NCI-H460 (cell line): ENCODE results near the gene SLC34A2. TPM values are rescaled to one million over a fixed set of nuclear protein-coding genes. Genes with fewer than 3 reads are reported as not detected.
"Not testable (repeated sequence)": the region's sequence is repeated elsewhere in the genome, so short reads cannot be mapped to it uniquely, and the experiment has no call there.

Experiments
- DNase-seq: peaks from one replicate; pipeline ENCODE4 v3.0.0-alpha.2; 2016; ENCODE audit warnings: low read depth; ENCODE audit errors: extremely low read depth
- total RNA-seq: library from RNA; depleted of rRNA; stranded (reverse); fragments of >200 nt; shearing (Covaris generic); gene quantifications from 2 replicates; pipeline ENCODE4 v1.2.3, GENCODE V29; 2014

SLC34A2 gene
- total RNA-seq, 1 experiment from 2014 or later = not detected

DNA sequence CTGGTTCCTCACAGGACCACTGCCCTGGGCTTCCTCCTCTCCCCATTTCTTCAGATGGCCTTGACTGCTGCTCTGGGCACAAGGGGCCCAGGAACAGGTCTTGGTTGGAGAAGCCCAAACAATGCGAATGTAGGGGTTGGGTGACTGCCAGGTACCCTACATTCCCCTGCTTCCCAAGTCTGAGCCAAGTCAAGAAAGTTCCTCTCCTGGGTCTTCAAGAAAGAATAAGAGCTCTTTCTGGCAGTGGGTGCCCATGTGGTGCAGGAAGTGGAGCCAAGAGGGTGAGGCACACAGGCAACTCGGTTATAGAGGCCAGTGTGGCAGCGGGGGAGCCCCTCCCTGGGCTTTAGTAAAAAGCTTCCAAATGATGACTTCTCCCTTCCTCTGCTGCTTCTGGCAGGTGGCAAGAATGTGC lies 2.7 kb downstream of the SLC34A2 start:
- DNase-seq = no peak

DNA sequence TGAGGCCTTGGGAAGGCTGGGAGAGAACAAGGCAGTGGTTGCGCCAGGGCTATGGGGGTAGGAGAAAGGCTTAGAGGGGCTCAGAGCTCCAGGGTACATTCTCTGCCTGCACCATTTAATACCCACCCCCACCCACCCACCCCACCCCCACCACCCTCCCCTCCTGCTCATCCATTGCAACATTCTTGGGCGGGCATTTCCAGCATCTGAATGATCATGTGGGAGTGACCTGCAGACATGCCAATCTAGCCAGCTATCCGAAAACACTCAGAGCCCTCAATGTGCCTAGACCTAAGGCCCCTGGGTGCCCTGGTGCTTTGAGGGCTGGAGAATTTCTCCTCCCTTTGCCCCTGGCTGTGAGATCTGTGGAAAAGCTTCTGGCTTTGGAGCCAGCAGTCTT lies 3.1 kb downstream of the SLC34A2 start:
- no peak for DNase-seq

DNA sequence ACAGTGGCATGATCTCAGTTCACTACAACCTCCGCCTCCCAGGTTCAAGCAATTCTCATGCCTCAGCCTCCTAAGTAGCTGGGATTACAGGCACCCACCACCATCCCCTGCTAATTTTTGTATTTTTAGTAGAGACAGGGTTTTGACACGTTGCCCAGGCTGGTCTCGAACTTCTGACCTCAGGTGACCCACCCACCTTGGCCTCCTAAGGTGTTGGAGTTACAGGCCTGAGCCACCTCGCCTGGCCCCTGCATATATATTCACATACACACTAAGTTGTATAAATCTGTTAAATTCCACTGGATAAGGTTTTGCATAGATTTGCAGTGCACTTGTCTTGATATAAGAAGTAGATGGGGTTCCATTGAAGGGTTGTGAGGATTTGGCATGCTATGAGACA lies 5.8 kb downstream of the SLC34A2 start:
- not testable (repeated sequence) for DNase-seq

DNA sequence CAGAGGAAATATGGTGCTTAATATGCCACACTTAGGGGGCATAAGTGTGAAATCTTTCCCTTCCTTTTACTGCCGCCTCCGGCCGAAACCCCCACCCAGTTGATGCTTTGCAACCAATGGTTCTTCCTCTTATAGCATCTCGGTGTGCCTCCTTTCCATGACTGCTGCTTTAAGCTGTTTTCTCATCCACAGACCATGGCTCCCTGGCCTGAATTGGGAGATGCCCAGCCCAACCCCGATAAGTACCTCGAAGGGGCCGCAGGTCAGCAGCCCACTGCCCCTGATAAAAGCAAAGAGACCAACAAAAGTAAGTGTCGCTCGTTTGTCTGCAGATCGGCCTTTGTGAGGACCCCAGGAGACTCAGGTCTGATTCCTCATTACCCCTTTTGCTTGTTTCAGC lies 6.7 kb downstream of the SLC34A2 start:
- DNase-seq = no peak

DNA sequence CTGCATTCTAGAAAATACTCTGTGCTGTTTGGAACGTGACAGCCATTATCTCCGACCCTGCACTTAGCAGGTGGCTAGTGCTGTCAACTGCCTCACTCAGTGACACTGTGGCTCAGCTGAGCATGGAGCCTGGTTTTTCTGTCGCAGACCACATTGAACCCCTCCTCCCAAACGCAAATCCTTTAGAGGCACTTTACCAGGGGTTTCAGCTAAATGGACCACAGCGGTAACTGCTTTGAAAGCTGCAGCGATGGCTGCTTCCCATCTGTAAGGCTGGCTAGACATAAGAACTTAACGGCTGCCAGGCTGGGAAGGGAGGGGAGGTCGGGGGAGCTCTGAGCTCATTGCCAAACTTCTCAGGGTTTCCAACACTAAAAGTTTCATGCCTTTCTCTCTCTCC lies 8.1 kb downstream of the SLC34A2 start:
- no peak for DNase-seq

DNA sequence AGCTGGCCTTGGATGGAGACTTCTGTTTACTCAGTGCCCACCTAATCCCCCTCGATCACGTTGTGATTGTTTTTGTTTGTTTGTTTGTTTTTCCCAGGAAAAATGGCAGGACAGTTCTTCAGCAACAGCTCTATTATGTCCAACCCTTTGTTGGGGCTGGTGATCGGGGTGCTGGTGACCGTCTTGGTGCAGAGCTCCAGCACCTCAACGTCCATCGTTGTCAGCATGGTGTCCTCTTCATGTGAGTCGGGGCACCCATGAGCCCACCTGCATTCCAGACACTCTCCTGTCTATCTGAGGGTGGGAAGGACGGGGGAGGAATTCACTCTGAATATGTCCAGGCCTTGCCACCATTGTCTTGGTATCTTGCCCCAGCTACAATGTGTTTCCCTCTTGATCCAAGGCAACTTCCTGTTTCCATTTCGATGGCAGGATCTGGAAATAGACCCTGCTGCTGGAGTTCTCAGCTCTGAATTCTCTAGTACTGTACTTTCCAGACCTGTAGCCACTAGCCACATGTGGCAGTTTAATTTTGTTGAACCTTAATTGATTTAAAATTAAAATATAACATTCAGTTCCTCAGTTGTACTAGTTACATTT lies 10.5 kb downstream of the SLC34A2 start:
- DNase-seq = no peak

DNA sequence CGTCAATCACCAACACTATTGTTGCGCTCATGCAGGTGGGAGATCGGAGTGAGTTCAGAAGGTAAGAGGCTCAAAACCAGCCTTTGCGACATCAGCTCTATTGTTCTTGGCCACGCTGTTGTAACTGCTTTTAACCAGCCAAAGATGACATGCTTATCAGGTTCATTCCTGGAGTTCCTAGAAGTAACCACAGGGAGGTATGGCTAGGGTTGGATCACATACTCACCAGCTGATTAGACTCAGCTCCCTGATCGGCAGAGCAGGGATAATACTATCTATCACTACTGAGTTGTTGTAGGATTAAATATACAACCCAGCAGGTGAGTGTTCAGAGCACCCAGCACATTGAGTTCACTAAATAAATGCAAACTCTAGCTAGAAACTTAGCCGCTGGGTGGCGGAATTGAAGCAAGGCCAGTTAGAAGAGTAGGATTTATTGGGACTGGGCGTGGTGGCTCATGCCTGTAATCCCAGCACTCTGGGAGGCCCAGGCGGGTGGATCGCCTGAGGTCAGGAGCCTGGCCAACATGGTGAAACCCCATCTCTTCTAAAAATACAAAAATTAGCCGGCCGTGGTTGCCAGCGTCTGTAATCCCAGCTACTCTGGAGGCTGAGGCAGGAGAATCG lies 12.4 kb downstream of the SLC34A2 start:
- DNase-seq = no peak

DNA sequence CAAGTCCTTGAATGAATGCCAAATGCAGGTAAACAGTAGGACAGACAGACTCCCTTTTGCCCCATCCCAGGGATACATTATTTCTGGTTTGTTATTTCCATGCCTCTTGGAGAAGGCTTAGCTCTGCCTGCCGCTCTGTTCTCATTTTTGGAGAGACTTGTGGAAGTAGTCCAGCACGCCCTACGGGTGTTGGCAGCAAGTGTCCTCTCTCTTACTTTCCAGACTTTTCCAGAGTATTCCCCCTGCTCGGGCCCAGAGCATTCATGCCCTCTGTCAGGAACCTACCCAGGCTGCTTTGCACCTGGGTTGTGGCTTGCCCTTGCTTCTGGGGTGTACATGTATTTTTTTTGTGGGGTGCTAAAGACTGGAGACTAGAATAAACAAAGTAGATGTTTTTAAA lies 15.3 kb downstream of the SLC34A2 start:
- no peak for DNase-seq

DNA sequence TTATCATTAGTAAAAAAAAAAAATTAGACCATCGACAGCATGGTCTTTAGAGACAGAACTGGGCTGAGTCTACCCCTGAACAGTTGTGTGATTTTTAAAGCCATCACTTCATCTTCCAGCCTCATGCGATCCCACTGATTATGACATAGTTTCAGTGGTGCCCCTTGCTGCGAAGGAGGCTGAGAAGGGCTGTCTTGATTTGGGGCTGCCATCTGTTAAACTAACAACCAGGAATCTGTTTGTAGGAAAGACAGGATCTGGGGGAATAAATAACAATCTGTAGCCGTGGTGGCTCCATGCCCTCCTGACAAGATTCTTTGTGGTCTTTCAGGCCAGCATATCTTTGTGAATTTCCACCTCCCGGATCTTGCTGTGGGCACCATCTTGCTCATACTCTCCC lies 17.1 kb downstream of the SLC34A2 start:
- DNase-seq = no peak

DNA sequence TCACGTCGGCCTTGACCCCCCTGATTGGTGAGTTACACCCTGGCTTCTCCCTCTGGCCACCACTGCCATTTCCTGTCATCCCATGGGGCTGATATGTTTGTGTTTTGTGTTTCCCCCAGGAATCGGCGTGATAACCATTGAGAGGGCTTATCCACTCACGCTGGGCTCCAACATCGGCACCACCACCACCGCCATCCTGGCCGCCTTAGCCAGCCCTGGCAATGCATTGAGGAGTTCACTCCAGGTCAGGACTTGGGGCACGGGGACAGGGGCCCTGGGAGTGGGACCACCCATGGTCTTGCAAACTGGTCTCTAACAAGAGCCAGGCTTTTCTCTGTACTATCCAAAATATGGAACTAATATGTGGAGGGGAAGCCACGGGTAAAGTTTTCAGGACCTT lies 18.7 kb downstream of the SLC34A2 start:
- DNase-seq = no peak

DNA sequence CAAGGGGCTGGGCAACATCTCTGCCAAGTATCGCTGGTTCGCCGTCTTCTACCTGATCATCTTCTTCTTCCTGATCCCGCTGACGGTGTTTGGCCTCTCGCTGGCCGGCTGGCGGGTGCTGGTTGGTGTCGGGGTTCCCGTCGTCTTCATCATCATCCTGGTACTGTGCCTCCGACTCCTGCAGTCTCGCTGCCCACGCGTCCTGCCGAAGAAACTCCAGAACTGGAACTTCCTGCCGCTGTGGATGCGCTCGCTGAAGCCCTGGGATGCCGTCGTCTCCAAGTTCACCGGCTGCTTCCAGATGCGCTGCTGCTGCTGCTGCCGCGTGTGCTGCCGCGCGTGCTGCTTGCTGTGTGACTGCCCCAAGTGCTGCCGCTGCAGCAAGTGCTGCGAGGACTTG lies 20.6 kb downstream of the SLC34A2 start:
- DNase-seq = no peak

DNA sequence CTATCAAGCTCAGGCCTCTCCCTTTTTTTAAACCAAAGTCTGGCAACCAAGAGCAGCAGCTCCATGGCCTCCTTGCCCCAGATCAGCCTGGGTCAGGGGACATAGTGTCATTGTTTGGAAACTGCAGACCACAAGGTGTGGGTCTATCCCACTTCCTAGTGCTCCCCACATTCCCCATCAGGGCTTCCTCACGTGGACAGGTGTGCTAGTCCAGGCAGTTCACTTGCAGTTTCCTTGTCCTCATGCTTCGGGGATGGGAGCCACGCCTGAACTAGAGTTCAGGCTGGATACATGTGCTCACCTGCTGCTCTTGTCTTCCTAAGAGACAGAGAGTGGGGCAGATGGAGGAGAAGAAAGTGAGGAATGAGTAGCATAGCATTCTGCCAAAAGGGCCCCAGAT lies 21.5 kb downstream of the SLC34A2 start:
- no peak for DNase-seq

DNA sequence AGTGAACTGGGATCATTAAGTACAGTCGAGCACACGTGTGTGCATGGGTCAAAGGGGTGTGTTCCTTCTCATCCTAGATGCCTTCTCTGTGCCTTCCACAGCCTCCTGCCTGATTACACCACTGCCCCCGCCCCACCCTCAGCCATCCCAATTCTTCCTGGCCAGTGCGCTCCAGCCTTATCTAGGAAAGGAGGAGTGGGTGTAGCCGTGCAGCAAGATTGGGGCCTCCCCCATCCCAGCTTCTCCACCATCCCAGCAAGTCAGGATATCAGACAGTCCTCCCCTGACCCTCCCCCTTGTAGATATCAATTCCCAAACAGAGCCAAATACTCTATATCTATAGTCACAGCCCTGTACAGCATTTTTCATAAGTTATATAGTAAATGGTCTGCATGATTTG lies 22.3 kb downstream of the SLC34A2 start:
- DNase-seq = no peak

DNA sequence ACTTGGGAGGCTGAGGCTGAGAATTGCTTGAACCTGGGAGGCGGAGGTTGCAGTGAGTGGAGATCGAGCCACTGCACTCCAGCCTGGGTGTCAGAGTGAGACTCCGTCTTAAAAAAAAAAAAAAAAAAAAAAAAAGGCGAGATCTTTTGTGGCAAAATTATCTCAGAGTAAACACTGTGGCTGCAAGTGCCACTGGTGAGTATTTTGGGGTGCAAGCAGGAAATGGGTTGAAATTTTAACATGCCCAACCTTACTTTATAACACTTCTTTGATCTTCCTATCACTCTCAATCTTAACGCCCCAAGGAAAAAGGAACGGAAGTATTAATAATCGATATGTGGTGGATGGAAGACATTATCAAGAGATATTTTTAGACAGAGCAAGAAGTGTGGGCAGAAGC lies 32.1 kb downstream of the SLC34A2 start:
- no peak for DNase-seq

DNA sequence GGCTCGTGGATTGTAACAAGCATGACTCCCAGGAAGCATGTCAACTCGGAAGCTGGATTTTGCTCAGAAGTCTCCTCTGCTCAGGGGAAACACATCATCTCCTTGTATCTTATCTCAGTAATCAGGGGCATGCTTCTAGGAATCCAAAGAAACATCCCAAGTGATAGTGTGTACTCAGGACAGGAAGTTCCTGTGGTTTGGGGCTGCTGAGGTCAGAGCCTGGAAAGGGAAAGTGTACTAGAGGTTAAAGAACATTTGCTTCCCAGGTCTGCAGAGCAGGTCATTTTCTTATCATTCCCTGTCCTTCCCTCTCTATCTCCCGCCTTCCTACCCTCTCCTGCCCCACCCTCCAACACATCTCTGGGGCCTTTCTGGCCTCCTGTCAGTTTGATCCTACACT lies 38.8 kb downstream of the SLC34A2 start:
- DNase-seq = no peak

DNA sequence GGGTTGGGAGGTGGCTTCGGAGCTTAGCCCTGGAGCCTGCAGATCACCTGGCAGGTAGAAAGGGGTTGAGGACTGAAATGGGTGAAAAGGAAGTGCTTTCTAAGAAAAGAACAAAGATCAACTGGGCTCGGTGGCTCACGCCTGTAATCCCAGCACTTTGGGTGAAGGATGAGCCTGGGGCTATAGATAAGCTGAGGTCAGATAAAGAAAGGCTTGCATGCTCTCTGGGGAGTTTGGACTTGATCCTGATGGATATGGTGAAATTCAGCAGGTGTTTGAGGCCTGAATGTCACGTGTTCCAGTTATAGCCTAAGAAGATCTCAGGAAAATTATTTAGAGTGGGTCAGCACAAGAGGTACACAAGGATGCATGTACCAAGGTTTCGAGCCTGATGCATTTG lies 40.8 kb downstream of the SLC34A2 start:
- DNase-seq = no peak

DNA sequence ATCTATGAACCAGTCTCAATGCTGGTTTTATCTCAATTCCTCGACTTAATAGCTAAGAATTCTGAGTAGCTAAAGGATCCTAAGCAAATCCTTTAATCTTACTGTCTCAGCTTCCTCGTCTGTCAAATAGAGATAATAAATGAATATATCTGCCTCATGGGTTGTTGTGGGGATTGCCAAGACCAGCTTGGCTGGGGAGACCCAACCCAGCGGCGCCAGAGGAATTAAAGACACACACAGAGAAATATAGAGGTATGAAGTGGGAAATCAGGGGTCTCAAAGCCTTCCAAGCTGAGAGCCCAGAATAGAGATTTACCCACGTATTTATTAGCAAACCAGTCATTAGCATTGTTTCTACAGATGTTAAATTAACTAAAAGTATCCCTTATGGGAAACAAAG lies 41.9 kb downstream of the SLC34A2 start:
- no peak for DNase-seq

DNA sequence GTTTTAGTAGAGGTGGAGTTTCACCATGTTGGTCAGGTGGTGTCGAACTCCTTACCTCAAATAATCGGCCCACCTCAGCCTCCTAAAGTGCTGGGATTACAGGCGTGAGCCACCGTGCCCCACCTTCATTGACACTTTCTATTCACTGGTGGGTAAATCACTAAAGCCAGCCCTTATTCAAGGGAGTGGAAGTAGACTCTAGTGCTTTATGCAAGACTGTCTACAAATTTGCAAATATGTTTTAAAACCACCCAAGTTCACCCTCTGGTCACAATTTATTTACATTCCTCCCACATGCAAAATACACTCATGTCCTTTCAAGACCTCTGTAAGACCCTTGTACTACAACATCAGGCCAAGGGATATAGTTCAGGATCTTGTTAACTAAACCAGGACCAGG lies 45.0 kb downstream of the SLC34A2 start:
- DNase-seq = no peak

DNA sequence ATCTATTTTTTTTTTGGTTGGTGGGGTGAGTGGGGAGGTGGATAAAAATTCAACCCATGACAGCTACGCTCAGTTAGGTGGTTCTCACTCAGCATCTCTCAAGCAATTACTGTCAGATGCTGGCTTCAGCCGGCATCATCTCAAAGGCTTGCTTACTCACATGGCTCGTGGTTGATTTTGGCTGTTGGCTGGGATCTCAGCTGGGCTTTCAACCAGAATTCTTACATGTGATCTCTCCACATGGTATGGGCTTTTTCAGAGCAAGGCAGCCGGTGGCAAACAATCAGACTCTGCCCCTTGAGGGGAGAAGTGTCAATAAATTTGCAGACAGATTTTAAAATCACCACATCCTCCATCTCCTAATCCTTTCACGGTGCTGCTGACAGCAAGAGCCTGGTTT lies 47.2 kb downstream of the SLC34A2 start:
- no peak for DNase-seq

DNA sequence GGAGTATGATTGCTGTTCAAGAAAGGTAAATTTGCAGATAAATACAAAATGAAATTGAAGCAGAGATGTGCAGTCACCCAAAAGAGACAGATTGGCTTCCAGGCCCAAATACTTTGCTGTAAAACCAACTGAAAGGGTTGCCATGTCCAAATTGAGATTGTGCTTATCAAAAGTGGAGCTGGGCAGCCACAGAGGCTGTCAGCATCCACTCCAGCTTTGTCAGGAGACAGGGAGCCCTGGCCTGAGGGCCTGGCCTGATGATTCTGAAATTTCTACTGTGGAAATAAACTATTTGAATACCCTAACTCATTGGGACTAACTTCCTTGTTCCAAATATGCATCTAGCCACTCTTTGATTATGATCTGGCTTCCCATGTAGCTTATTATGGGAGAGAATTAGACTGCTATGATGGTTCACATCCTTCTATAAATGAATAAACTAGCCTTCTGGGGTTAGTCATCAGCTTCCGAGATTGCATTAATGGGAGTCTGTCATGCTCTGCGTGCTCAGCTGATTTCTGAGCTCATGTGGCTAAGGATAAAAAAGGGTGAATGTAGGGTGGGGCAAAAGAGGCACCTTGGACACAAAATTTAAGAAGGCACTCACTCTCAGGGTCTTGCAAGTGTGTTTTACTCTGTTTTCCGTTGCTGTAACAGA lies 48.2 kb downstream of the SLC34A2 start:
- DNase-seq = no peak

DNA sequence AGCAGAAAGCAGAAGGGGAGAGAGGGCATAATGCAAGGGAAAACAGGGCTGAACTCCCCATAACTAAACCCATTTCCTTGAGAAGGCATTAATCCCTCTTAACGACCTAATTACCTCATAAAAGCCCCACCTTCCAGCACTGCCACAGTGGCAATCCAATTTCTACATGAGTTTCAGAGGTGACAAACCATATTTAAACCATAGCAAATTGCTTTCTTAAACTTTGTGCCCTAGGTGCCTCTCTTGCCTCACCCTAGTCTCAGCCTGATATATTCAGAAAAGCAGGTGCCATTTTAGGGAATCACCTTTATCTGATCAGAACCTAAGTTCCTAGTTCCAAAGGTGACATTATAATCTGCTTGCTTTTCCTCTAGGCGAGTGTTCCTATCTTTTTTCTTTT lies 48.9 kb downstream of the SLC34A2 start:
- no peak for DNase-seq

DNA sequence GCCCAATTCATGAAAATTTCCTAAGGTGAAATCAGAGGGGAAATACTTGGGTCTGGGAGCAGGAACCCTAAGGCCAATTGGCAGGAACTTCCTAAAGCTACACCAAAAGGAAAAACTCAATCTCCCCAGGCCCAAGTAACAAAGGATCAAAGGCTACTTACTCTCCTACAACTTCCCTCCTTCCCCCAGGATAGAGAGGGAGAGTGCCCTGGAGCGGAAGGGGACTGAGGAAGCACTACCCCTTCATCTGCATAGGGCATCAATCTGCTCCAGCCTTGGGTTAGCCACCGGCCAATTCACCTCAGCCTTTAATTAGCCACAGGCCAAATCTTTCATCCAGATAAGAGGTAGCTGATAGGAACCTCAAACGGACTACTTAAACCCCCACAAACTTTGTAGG lies 55.0 kb downstream of the SLC34A2 start:
- no peak for DNase-seq

DNA sequence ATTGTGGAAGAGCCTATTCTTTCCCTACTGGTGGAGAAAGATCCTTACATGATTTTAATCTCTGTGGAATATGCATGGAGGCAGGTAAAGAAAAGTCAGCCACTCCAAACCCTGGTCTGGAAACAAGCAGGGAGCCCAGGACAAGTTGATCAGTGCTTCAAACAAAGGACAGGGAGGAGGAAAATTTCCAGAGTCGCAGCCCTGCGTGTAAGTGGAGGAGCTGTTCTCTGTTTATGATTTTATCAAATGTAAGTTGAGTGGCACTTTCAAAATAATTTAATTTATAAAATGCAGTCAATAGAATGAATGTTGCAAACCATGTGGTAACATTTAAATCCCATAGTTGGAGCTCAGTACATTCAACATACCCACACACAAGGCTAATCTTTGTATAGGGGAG lies 57.0 kb downstream of the SLC34A2 start:
- no peak for DNase-seq
